ENCODE results near the gene PDCD4. TPM values are rescaled to one million over a fixed set of nuclear protein-coding genes. Genes with fewer than 3 reads are reported as not detected.

The PDCD4 gene
- total RNA-seq, 1 experiment from 2014 or later: 32.7 TPM

DNA sequence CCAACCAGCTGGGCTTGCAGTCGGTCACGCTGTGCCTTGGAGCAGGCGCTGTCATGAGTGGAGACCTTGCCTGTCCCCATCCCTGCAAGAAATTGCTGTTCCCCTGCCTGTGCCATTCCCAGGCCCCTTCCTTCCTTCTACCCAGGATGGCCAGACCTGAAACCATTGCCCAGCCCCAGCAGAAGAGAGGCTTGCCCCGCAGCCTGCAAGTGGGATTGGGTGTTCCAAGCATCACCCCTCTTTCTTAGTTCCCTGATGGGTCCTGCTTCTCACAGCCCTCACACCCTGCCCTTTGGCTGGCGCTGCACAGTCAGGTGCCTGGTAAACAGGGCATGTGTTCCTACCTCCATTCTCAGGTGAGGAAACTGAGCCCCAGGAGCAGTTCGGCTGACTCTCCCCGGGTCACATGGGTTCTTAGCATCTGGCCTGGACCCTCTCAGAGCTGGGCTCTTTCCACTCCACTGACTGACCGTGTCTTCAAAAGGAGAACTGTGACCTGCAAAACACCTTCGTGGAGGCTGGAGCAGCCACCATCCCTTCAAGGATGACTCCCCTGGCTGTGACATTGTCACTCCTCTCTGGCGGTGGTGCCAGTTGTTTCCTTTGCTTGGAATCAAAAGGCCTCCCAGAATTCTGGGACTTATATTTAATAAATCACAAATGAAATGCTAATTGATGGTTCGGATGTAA, 41.9 kb upstream of the PDCD4 start (continued):
- TF ChIP-seq, protein P1, sequence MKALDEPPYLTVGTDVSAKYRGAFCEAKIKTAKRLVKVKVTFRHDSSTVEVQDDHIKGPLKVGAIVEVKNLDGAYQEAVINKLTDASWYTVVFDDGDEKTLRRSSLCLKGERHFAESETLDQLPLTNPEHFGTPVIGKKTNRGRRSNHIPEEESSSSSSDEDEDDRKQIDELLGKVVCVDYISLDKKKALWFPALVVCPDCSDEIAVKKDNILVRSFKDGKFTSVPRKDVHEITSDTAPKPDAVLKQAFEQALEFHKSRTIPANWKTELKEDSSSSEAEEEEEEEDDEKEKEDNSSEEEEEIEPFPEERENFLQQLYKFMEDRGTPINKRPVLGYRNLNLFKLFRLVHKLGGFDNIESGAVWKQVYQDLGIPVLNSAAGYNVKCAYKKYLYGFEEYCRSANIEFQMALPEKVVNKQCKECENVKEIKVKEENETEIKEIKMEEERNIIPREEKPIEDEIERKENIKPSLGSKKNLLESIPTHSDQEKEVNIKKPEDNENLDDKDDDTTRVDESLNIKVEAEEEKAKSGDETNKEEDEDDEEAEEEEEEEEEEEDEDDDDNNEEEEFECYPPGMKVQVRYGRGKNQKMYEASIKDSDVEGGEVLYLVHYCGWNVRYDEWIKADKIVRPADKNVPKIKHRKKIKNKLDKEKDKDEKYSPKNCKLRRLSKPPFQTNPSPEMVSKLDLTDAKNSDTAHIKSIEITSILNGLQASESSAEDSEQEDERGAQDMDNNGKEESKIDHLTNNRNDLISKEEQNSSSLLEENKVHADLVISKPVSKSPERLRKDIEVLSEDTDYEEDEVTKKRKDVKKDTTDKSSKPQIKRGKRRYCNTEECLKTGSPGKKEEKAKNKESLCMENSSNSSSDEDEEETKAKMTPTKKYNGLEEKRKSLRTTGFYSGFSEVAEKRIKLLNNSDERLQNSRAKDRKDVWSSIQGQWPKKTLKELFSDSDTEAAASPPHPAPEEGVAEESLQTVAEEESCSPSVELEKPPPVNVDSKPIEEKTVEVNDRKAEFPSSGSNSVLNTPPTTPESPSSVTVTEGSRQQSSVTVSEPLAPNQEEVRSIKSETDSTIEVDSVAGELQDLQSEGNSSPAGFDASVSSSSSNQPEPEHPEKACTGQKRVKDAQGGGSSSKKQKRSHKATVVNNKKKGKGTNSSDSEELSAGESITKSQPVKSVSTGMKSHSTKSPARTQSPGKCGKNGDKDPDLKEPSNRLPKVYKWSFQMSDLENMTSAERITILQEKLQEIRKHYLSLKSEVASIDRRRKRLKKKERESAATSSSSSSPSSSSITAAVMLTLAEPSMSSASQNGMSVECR (CRISPR knock-in tag; IDR thresholded peaks at IDR 0.05; ENCODE audit: borderline replicate concordance): no peak
- TF ChIP-seq, protein P2, sequence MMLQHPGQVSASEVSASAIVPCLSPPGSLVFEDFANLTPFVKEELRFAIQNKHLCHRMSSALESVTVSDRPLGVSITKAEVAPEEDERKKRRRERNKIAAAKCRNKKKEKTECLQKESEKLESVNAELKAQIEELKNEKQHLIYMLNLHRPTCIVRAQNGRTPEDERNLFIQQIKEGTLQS (CRISPR knock-in tag; conservative IDR thresholded peaks at IDR 0.05): no peak
- TF ChIP-seq GTF2I (CRISPR knock-in tag; conservative IDR thresholded peaks at IDR 0.05): no peak
- TF ChIP-seq, protein P3, sequence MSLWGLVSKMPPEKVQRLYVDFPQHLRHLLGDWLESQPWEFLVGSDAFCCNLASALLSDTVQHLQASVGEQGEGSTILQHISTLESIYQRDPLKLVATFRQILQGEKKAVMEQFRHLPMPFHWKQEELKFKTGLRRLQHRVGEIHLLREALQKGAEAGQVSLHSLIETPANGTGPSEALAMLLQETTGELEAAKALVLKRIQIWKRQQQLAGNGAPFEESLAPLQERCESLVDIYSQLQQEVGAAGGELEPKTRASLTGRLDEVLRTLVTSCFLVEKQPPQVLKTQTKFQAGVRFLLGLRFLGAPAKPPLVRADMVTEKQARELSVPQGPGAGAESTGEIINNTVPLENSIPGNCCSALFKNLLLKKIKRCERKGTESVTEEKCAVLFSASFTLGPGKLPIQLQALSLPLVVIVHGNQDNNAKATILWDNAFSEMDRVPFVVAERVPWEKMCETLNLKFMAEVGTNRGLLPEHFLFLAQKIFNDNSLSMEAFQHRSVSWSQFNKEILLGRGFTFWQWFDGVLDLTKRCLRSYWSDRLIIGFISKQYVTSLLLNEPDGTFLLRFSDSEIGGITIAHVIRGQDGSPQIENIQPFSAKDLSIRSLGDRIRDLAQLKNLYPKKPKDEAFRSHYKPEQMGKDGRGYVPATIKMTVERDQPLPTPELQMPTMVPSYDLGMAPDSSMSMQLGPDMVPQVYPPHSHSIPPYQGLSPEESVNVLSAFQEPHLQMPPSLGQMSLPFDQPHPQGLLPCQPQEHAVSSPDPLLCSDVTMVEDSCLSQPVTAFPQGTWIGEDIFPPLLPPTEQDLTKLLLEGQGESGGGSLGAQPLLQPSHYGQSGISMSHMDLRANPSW (CRISPR knock-in tag; conservative IDR thresholded peaks at IDR 0.05; ENCODE audit: low read depth): no peak
- no peak for TF ChIP-seq ZNF121 (CRISPR knock-in tag; IDR thresholded peaks at IDR 0.05)
- TF ChIP-seq, protein P4, sequence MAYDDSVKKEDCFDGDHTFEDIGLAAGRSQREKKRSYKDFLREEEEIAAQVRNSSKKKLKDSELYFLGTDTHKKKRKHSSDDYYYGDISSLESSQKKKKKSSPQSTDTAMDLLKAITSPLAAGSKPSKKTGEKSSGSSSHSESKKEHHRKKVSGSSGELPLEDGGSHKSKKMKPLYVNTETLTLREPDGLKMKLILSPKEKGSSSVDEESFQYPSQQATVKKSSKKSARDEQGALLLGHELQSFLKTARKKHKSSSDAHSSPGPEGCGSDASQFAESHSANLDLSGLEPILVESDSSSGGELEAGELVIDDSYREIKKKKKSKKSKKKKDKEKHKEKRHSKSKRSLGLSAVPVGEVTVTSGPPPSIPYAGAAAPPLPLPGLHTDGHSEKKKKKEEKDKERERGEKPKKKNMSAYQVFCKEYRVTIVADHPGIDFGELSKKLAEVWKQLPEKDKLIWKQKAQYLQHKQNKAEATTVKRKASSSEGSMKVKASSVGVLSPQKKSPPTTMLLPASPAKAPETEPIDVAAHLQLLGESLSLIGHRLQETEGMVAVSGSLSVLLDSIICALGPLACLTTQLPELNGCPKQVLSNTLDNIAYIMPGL (CRISPR knock-in tag; IDR thresholded peaks at IDR 0.05): no peak
- no peak for TF ChIP-seq TCF7 (CRISPR knock-in tag; IDR thresholded peaks at IDR 0.05; ENCODE audit: low read depth)
- TF ChIP-seq, protein P5, sequence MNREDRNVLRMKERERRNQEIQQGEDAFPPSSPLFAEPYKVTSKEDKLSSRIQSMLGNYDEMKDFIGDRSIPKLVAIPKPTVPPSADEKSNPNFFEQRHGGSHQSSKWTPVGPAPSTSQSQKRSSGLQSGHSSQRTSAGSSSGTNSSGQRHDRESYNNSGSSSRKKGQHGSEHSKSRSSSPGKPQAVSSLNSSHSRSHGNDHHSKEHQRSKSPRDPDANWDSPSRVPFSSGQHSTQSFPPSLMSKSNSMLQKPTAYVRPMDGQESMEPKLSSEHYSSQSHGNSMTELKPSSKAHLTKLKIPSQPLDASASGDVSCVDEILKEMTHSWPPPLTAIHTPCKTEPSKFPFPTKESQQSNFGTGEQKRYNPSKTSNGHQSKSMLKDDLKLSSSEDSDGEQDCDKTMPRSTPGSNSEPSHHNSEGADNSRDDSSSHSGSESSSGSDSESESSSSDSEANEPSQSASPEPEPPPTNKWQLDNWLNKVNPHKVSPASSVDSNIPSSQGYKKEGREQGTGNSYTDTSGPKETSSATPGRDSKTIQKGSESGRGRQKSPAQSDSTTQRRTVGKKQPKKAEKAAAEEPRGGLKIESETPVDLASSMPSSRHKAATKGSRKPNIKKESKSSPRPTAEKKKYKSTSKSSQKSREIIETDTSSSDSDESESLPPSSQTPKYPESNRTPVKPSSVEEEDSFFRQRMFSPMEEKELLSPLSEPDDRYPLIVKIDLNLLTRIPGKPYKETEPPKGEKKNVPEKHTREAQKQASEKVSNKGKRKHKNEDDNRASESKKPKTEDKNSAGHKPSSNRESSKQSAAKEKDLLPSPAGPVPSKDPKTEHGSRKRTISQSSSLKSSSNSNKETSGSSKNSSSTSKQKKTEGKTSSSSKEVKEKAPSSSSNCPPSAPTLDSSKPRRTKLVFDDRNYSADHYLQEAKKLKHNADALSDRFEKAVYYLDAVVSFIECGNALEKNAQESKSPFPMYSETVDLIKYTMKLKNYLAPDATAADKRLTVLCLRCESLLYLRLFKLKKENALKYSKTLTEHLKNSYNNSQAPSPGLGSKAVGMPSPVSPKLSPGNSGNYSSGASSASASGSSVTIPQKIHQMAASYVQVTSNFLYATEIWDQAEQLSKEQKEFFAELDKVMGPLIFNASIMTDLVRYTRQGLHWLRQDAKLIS (CRISPR knock-in tag; IDR thresholded peaks at IDR 0.05; ENCODE audit: borderline replicate concordance): no peak
- TF ChIP-seq, protein P6, sequence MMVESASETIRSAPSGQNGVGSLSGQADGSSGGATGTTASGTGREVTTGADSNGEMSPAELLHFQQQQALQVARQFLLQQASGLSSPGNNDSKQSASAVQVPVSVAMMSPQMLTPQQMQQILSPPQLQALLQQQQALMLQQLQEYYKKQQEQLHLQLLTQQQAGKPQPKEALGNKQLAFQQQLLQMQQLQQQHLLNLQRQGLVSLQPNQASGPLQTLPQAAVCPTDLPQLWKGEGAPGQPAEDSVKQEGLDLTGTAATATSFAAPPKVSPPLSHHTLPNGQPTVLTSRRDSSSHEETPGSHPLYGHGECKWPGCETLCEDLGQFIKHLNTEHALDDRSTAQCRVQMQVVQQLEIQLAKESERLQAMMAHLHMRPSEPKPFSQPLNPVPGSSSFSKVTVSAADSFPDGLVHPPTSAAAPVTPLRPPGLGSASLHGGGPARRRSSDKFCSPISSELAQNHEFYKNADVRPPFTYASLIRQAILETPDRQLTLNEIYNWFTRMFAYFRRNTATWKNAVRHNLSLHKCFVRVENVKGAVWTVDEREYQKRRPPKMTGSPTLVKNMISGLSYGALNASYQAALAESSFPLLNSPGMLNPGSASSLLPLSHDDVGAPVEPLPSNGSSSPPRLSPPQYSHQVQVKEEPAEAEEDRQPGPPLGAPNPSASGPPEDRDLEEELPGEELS (CRISPR knock-in tag; IDR thresholded peaks at IDR 0.05): no peak
- TF ChIP-seq, protein P7, sequence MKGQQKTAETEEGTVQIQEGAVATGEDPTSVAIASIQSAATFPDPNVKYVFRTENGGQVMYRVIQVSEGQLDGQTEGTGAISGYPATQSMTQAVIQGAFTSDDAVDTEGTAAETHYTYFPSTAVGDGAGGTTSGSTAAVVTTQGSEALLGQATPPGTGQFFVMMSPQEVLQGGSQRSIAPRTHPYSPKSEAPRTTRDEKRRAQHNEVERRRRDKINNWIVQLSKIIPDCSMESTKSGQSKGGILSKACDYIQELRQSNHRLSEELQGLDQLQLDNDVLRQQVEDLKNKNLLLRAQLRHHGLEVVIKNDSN (CRISPR knock-in tag; IDR thresholded peaks at IDR 0.05): no peak
- TF ChIP-seq NFE2L1 (CRISPR knock-in tag; IDR thresholded peaks at IDR 0.05): no peak
- no peak for TF ChIP-seq JUN (CRISPR knock-in tag; IDR thresholded peaks at IDR 0.05)

Measured in WTC11 (cell line).